AG20443 (cell line): ENCODE results near the gene NOS1AP.
A peak's percentile ranks its signal among the peaks of the same experiment; 100 is the strongest.

Experiments
- DNase-seq: peaks from one replicate; pipeline ENCODE4 v3.0.0; 2012; ENCODE audit warnings: low spot score, mixed read lengths

Gene NOS1AP

GRCh38 chr1:162220009-162220539, 150.6 kb downstream of the NOS1AP start:
- DNase-seq: no peak

- DNase-seq: no peak
Observed at GRCh38 chr1:162222014-162222413, 152.5 kb downstream of the NOS1AP start.

GRCh38 chr1:162222730-162223129, 153.2 kb downstream of the NOS1AP start:
- DNase-seq: no peak

- no peak for DNase-seq
Observed at GRCh38 chr1:162223488-162223887, 154.0 kb downstream of the NOS1AP start.

GRCh38 chr1:162224267-162224666, 154.8 kb downstream of the NOS1AP start:
- DNase-seq: no peak

- no peak for DNase-seq
Observed at GRCh38 chr1:162228586-162228985, 159.1 kb downstream of the NOS1AP start.

GRCh38 chr1:162229549-162229948, 160.1 kb downstream of the NOS1AP start:
- no peak for DNase-seq

GRCh38 chr1:162230096-162230495, 160.6 kb downstream of the NOS1AP start:
- DNase-seq: no peak

- DNase-seq: no peak
Observed at GRCh38 chr1:162230517-162230916, 161.0 kb downstream of the NOS1AP start.

- no peak for DNase-seq
Observed at GRCh38 chr1:162232034-162232711, 162.7 kb downstream of the NOS1AP start.

- no peak for DNase-seq
Observed at GRCh38 chr1:162233066-162233465, 163.6 kb downstream of the NOS1AP start.

GRCh38 chr1:162233937-162234336, 164.4 kb downstream of the NOS1AP start:
- DNase-seq: no peak

GRCh38 chr1:162234571-162234970, 165.1 kb downstream of the NOS1AP start:
- no peak for DNase-seq

GRCh38 chr1:162235241-162235800, 165.8 kb downstream of the NOS1AP start:
- peak; percentile 28 for DNase-seq

- no peak for DNase-seq
Observed at GRCh38 chr1:162236201-162236600, 166.7 kb downstream of the NOS1AP start.

GRCh38 chr1:162236618-162237017, 167.1 kb downstream of the NOS1AP start:
- no peak for DNase-seq

- no peak for DNase-seq
Observed at GRCh38 chr1:162240577-162240976, 171.1 kb downstream of the NOS1AP start.

- DNase-seq: no peak
Observed at GRCh38 chr1:162242804-162243203, 173.3 kb downstream of the NOS1AP start.

GRCh38 chr1:162248854-162249535, 179.5 kb downstream of the NOS1AP start:
- no peak for DNase-seq

GRCh38 chr1:162250004-162250730, 180.7 kb downstream of the NOS1AP start:
- no peak for DNase-seq

- DNase-seq: no peak
Observed at GRCh38 chr1:162251102-162251501, 181.6 kb downstream of the NOS1AP start.

- no peak for DNase-seq
Observed at GRCh38 chr1:162252214-162252613, 182.7 kb downstream of the NOS1AP start.

- no peak for DNase-seq
Observed at GRCh38 chr1:162253790-162254189, 184.3 kb downstream of the NOS1AP start.
